GM13977 (cell line): ENCODE results near the gene GABARAP.

Experiments used
- DNase-seq: peaks from one replicate; pipeline ENCODE4 v3.0.0; 2012; ENCODE audit warnings: low spot score
- in situ Hi-C: fragments of 300-500 bp; cut with MboI; formaldehyde crosslinking; loops from one replicate; pipeline ENCODE4 v1.12.0; 2022; ENCODE audit warnings: low sequenced_read_pairs, low pct_unique_long_range_greater_than_20kb, mixed read lengths, inconsistent platforms; ENCODE audit not compliant: unreplicated experiment
- TF ChIP-seq, protein P1 (sequence below): IDR thresholded peaks from 2 replicates; pipeline ENCODE4 v1.5.1; 2012; ENCODE audit warnings: mild to moderate bottlenecking, control low read depth; ENCODE audit not compliant: insufficient read depth; ENCODE audit errors: extremely low read depth, missing control alignments

The GABARAP gene

DNA sequence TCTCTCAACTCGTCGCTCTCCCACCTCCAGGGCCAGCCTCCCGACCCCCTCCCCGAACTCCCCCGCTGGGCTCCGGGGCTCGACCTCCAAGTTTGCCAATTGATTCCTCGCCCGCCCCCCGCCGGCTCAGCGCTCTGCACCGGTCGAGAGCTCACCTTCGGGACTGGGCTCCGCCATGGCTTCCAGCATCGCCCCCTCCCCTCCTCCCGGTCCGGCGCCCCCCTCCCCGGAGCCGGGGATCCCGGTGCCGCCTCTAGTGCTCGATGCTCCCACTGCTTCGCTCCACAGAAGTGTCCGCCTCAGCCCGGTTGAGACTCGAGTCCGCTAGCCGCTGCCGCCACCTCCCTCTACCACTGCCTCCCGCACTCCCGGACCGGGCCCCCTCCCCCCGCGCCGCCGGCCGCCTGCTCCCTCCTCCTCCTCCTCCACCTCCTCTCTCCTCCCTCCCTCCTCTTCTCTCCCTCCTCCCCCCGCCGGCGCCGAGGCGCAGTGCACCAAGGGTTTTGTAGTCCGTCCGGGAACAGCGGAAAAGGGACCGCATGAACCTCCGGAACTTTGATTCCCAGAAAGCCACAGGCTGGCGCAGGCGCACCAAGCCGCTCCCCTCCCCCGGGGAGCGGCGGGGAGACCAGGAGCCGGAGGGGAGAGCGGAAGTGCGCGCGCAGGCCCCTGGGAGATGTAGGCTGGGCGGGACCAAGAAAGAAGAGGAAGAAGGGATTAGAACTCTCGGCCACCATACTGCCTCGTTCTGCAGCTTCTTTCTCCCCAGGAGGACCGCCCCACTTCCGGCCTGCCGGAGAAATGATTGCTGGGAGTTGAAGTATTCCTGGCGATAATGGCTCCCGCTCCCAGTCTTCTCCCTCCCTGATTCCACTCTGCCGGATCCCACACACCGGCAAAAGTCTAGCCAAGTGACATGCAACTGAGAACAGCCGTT, 2.9 kb downstream of the GABARAP start, which contains the start of gene PHF23:
Gene PHF23 (minus strand): TSS at position 367 of the 937 bp plus-strand sequence. CDS start 178 bp downstream, at position 189.
- TF ChIP-seq, protein P1, sequence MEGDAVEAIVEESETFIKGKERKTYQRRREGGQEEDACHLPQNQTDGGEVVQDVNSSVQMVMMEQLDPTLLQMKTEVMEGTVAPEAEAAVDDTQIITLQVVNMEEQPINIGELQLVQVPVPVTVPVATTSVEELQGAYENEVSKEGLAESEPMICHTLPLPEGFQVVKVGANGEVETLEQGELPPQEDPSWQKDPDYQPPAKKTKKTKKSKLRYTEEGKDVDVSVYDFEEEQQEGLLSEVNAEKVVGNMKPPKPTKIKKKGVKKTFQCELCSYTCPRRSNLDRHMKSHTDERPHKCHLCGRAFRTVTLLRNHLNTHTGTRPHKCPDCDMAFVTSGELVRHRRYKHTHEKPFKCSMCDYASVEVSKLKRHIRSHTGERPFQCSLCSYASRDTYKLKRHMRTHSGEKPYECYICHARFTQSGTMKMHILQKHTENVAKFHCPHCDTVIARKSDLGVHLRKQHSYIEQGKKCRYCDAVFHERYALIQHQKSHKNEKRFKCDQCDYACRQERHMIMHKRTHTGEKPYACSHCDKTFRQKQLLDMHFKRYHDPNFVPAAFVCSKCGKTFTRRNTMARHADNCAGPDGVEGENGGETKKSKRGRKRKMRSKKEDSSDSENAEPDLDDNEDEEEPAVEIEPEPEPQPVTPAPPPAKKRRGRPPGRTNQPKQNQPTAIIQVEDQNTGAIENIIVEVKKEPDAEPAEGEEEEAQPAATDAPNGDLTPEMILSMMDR = no peak
- in situ Hi-C loops = no loop called here
- peak; percentile 99 for DNase-seq

DNA sequence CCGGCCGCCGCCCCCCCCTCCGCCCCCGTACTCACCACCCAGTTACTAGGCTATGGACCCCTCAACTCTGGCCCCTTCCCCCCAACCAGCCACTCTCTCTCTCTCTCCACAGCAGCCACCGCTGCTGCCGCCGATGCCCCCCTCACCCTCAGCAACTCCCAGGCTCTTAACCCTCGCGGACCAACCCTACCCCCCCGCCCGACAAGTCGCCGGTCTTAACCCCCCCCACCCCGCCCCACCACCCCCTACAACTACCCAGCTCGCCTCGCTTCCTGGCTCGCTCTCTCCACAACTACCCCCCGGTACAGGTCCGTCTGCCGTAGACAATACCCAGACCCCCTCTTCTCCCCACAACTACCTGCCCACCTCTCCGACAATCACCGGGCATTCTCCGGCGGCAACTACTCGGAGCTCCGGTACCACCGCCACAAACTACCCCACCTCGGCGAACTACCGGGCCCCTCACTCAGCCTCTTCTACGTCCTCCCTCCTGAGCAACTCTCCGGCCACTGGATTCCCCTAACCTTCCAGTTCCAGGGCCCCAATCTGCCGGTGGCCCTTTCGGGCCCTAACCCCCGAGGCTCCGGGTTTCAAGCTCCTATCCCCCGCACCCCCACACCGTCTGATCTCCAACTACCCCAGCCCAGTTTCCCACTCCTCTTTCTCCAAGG, 3.7 kb downstream of the GABARAP start:
- DNase-seq = no peak
- TF ChIP-seq, protein P1 = no peak
- in situ Hi-C loops = no loop called here

DNA sequence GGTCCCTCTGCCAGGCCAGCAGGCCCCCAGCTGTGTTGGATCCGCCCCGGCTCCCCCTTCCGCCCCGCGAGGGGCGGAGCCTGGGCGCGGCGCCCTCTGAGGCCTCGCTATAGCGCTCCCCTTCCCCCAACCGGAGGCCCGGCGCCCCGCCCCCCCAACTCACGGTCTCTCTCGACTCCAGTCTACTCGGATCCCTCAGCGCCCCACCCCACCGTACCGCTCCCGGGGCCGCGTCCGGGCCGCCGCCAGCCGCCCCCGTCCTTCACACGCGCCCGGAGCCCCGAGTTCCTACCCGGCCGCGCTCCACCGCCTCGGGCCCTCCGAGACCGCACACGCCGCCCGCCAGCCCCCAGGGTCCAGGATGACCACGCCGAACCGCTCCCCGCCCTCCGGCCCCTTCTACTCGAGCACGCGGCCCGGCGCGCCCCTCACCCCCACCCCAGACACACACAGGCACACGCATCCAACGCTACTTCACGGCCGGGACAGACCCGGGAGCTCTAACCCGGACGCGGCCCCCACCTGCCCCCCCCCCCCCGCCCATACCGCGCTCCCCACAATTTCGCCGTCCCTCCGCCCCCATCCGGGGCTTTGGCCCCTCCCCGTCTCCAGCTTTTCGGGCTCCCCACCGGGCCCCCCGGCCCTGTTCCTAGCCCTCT, 4.4 kb downstream of the GABARAP start:
- peak; percentile 92 for DNase-seq
- TF ChIP-seq, protein P1 = no peak
- in situ Hi-C loops = no loop called here

DNA sequence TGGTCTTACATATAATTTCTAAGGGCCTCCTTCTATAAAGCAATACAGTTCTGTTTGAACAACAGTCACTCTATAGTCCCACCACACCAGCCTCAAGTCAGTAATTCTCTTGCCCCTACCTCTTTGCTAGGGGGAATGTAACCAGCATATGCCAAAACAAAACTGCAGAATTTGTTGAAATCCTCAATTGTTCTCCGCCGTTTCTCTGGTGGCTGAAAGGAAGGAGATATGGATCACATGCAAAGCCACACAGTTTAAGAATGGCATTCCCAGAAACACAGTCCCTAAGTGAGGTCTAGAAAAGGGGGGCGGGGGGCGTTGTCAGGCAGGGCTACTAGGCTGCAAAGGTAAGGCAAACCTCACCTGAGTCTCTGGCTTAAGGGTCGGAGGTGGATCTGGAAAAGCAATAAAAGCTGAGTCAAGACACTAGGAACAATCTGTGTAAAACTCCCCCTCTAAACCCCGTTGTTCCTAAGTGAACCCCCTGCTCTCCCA, 4.9 kb downstream of the GABARAP start:
- TF ChIP-seq, protein P1 = no peak
- in situ Hi-C loops = no loop called here
- no peak for DNase-seq

DNA sequence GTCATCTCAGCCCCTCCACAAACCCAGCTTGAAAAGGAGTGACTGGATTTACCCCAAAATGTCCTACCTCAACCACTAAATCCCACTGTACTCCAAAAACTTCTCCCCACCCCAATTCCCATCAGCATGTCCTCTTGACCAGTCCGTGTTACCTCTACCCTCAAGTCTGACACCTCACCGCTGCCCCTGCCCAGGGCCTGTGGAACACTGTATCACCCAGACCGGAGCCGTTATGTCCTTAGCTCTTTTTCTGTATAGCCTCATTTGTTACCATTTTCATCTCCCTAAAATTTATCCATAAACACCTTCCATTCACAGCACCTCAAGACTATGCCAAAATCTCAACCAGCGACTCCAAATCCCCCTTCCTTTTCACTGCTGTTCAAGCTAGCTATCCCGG, 5.4 kb downstream of the GABARAP start:
- TF ChIP-seq, protein P1 = no peak
- in situ Hi-C loops = no loop called here
- no peak for DNase-seq
